ENCODE data around the gene FBXO42.

The FBXO42 gene

DNA sequence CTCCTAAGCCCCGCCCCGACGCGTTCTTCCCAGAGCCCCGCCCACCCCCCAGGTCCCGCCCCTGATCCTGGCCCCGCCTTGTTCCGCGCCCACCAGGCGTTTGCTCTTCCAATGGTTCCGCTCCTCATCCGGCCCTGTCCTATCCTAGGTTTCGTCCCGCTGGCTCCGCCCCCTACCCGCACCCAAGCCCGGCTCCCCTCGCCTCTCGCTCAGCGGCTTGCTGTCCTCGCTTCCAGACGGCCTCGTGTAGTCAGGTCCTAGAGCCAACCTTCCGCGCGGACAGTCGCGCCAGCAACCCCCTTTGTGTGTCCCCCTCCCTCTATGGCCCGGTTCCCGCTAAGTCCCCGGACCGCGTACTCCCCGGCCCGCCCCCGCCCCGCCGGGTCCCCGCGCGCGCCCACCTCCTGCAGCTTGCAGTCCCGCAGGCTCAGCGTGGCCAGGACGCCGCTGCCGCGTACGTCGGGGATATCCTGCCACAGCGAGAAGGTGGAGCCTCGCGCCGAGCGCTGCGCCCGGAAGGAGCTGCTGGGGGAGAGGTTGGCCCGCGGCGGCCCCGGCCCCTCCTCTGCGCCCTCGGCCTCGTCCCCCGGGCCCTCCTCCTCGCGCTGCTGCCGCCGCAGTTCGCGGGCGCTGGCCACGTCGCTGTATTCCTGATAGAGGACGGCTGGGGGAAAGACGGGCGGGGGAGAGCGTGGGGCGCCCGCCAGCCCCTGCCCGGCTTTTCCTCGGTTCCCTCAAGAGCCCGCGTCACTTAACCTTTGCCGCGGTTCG, 145.5 kb downstream of the FBXO42 start:
- H3K27me3 ChIP-seq (replicated peaks; ENCODE audit: control insufficient read depth, insufficient read depth, low read length, poor library complexity, severe bottlenecking) = no peaks in the 10 kb centered on the region
- H3K36me3 ChIP-seq (ENCODE audit: control insufficient read depth, insufficient read depth, low read length) = no peaks in the 10 kb centered on the region
- no peaks in the 10 kb centered on the region for H3K9me3 ChIP-seq (ENCODE audit: control insufficient read depth, low read length)
- peak overlapping the region; percentile 61 for H3K4me3 ChIP-seq (ENCODE audit: insufficient read depth, low read depth, low read length, poor library complexity, severe bottlenecking)
- peaks cover 11% of the 10 kb centered on the region for H3K4me1 ChIP-seq (ENCODE audit: control insufficient read depth, insufficient read depth, low read length, poor library complexity, severe bottlenecking)
- peak overlapping the region; percentile 80 for H3K27ac ChIP-seq (ENCODE audit: insufficient read depth, low read length, poor library complexity, severe bottlenecking)
- DNase-seq = peak; percentile 90 to 91 (median 90)

DNA sequence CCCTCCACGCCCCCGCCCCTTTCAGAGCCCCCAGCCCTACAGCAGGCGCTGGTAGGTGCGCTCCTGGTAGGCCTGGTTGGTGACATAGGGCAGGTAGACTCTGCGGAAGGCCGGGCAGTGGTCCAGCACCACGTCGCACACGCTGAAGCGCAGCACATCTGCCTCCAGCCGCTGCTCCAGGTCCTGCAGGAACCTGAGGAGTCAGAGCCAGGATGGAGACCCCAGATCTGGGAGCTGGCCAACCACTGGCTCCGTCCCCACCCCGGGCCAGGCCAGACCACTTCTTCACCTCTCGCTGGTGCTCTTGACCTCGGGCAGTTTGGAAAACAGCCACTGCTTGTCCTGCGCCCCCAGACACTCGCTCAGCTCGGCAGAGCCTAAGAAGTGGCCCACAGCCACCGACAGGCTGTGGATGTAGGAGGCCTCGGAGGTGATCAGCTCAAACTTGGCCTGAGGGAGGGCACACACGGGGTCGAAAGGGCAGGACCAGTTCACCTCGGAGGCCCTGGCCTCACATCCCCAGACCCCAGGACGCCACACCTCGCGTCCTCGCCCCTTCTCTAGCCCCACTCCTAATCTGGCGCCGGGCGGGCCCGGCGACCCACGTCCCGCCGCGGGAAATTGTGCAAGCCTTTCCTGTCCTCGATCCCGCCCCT, 146.3 kb downstream of the FBXO42 start:
- H3K27me3 ChIP-seq (replicated peaks; ENCODE audit: control insufficient read depth, insufficient read depth, low read length, poor library complexity, severe bottlenecking) = no peaks in the 10 kb centered on the region
- H3K27ac ChIP-seq (ENCODE audit: insufficient read depth, low read length, poor library complexity, severe bottlenecking) = peak overlapping the region; percentile 80
- H3K36me3 ChIP-seq (ENCODE audit: control insufficient read depth, insufficient read depth, low read length) = no peaks in the 10 kb centered on the region
- no peak for DNase-seq
- H3K9me3 ChIP-seq (ENCODE audit: control insufficient read depth, low read length) = no peaks in the 10 kb centered on the region
- peaks cover 11% of the 10 kb centered on the region for H3K4me1 ChIP-seq (ENCODE audit: control insufficient read depth, insufficient read depth, low read length, poor library complexity, severe bottlenecking)
- peak overlapping the region; percentile 52 for H3K4me3 ChIP-seq (ENCODE audit: insufficient read depth, low read depth, low read length, poor library complexity, severe bottlenecking)

- Histone ChIP-seq H3K4me1 (ENCODE audit: control insufficient read depth, insufficient read depth, low read length, poor library complexity, severe bottlenecking) (peaks cover 11% of the 10 kb centered on the region), H3K27me3 (replicated peaks; ENCODE audit: control insufficient read depth, insufficient read depth, low read length, poor library complexity, severe bottlenecking) (no peaks in the 10 kb centered on the region), H3K4me3 (ENCODE audit: insufficient read depth, low read depth, low read length, poor library complexity, severe bottlenecking) (no peak overlapping the region), H3K9me3 (ENCODE audit: control insufficient read depth, low read length) (no peaks in the 10 kb centered on the region), H3K27ac (ENCODE audit: insufficient read depth, low read length, poor library complexity, severe bottlenecking) (peak overlapping the region; percentile 25), H3K36me3 (ENCODE audit: control insufficient read depth, insufficient read depth, low read length) (no peaks in the 10 kb centered on the region)
- DNase-seq = no peak
These were observed 147.0 kb downstream of the FBXO42 start for GRCh38 chr1:16205334-16205671.

- Histone ChIP-seq H3K4me1 (ENCODE audit: control insufficient read depth, insufficient read depth, low read length, poor library complexity, severe bottlenecking) (peaks cover 11% of the 10 kb centered on the region), H3K27me3 (replicated peaks; ENCODE audit: control insufficient read depth, insufficient read depth, low read length, poor library complexity, severe bottlenecking) (no peaks in the 10 kb centered on the region), H3K4me3 (ENCODE audit: insufficient read depth, low read depth, low read length, poor library complexity, severe bottlenecking) (no peak overlapping the region), H3K9me3 (ENCODE audit: control insufficient read depth, low read length) (no peaks in the 10 kb centered on the region), H3K27ac (ENCODE audit: insufficient read depth, low read length, poor library complexity, severe bottlenecking) (no peak overlapping the region), H3K36me3 (ENCODE audit: control insufficient read depth, insufficient read depth, low read length) (no peaks in the 10 kb centered on the region)
- DNase-seq = no peak
These were observed 147.5 kb downstream of the FBXO42 start for GRCh38 chr1:16204634-16205333.

DNA sequence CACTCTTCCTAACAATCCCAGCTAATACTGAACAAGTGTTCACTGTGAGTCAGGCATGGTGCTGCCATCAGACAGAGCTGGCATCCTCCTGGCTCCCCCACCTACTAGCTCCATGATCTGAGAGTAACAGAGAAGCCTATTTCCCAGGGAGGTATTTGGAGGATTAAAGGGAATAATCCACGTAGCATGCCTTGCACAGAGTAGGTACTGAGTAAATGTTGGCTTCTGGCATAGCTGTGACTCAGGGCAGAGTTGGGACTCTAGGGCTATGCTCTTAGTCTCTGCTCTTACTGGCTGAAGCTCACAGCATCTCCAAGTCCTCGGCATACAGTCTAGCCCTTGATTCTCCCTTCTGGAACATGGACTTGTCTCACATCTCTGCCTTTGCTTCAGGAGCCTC, 148.1 kb downstream of the FBXO42 start:
- Histone ChIP-seq H3K27ac (ENCODE audit: insufficient read depth, low read length, poor library complexity, severe bottlenecking) (no peak overlapping the region), H3K4me1 (ENCODE audit: control insufficient read depth, insufficient read depth, low read length, poor library complexity, severe bottlenecking) (peaks cover 11% of the 10 kb centered on the region), H3K36me3 (ENCODE audit: control insufficient read depth, insufficient read depth, low read length) (no peaks in the 10 kb centered on the region), H3K9me3 (ENCODE audit: control insufficient read depth, low read length) (no peaks in the 10 kb centered on the region), H3K4me3 (ENCODE audit: insufficient read depth, low read depth, low read length, poor library complexity, severe bottlenecking) (no peak overlapping the region), H3K27me3 (replicated peaks; ENCODE audit: control insufficient read depth, insufficient read depth, low read length, poor library complexity, severe bottlenecking) (no peaks in the 10 kb centered on the region)
- no peak for DNase-seq

GRCh38 chr1:16203550-16203949, 148.7 kb downstream of the FBXO42 start:
- H3K4me1 ChIP-seq (ENCODE audit: control insufficient read depth, insufficient read depth, low read length, poor library complexity, severe bottlenecking) = peaks cover 11% of the 10 kb centered on the region
- no peak overlapping the region for H3K4me3 ChIP-seq (ENCODE audit: insufficient read depth, low read depth, low read length, poor library complexity, severe bottlenecking)
- DNase-seq = no peak
- H3K9me3 ChIP-seq (ENCODE audit: control insufficient read depth, low read length) = no peaks in the 10 kb centered on the region
- no peak overlapping the region for H3K27ac ChIP-seq (ENCODE audit: insufficient read depth, low read length, poor library complexity, severe bottlenecking)
- H3K36me3 ChIP-seq (ENCODE audit: control insufficient read depth, insufficient read depth, low read length) = no peaks in the 10 kb centered on the region
- no peaks in the 10 kb centered on the region for H3K27me3 ChIP-seq (replicated peaks; ENCODE audit: control insufficient read depth, insufficient read depth, low read length, poor library complexity, severe bottlenecking)

DNA sequence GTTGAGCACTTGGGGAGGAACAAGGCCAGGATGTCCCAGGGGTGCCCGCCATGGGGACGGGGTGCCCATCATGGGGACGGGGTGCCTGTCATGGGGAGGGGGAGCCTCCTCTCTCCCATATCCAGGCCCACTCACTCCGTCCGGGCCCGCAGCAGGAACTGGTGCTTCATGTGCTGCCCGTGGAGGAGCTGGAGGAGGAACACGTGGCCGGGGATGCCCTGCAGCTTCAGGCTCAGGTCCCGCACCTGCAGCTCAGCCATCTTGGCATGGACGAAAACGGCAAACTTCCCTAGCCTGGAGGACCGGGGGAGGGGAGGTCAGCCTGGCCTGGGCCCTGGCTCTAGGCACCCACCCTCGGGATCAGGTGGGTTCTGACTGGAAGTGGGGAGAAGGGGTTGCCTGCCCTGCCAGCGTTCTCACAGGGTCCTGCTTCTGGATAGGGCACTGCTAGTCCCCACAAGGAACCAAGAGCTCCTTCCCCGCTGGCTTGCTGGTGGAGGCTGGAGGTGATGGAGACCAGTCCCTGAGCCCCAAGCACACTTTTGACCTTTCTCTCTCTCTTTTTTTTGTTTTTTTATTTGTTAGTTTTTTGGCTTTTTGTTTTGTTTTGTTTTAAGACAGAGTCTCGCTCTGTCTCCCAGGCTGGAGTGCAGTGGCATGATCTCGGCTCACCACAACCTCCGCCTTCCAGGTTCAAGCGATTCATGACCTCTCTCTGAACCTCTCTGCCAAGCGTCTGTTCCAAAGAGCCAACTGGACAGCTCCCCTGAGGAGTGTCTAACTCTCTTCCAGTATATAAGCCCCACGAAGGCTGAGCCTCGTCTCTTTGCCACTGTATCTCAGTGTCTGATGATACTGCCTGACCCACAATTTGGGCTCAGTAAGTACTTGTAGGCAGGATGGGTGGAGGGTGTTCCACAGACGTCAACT, 149.7 kb downstream of the FBXO42 start:
- H3K27me3 ChIP-seq (replicated peaks; ENCODE audit: control insufficient read depth, insufficient read depth, low read length, poor library complexity, severe bottlenecking) = no peaks in the 10 kb centered on the region
- H3K36me3 ChIP-seq (ENCODE audit: control insufficient read depth, insufficient read depth, low read length) = no peaks in the 10 kb centered on the region
- no peak for DNase-seq
- no peaks in the 10 kb centered on the region for H3K9me3 ChIP-seq (ENCODE audit: control insufficient read depth, low read length)
- H3K27ac ChIP-seq (ENCODE audit: insufficient read depth, low read length, poor library complexity, severe bottlenecking) = no peak overlapping the region
- H3K4me1 ChIP-seq (ENCODE audit: control insufficient read depth, insufficient read depth, low read length, poor library complexity, severe bottlenecking) = peaks cover 11% of the 10 kb centered on the region
- no peak overlapping the region for H3K4me3 ChIP-seq (ENCODE audit: insufficient read depth, low read depth, low read length, poor library complexity, severe bottlenecking)

- no peak overlapping the region for H3K4me3 ChIP-seq (ENCODE audit: insufficient read depth, low read depth, low read length, poor library complexity, severe bottlenecking)
- no peak for DNase-seq
- H3K9me3 ChIP-seq (ENCODE audit: control insufficient read depth, low read length) = no peaks in the 10 kb centered on the region
- no peaks in the 10 kb centered on the region for H3K36me3 ChIP-seq (ENCODE audit: control insufficient read depth, insufficient read depth, low read length)
- no peaks in the 10 kb centered on the region for H3K4me1 ChIP-seq (ENCODE audit: control insufficient read depth, insufficient read depth, low read length, poor library complexity, severe bottlenecking)
- H3K27ac ChIP-seq (ENCODE audit: insufficient read depth, low read length, poor library complexity, severe bottlenecking) = no peak overlapping the region
- H3K27me3 ChIP-seq (replicated peaks; ENCODE audit: control insufficient read depth, insufficient read depth, low read length, poor library complexity, severe bottlenecking) = no peaks in the 10 kb centered on the region
These were observed 152.6 kb downstream of the FBXO42 start for GRCh38 chr1:16199700-16200099.

- no peak for DNase-seq
- no peak overlapping the region for H3K27ac ChIP-seq (ENCODE audit: insufficient read depth, low read length, poor library complexity, severe bottlenecking)
- no peaks in the 10 kb centered on the region for H3K27me3 ChIP-seq (replicated peaks; ENCODE audit: control insufficient read depth, insufficient read depth, low read length, poor library complexity, severe bottlenecking)
- H3K4me1 ChIP-seq (ENCODE audit: control insufficient read depth, insufficient read depth, low read length, poor library complexity, severe bottlenecking) = no peaks in the 10 kb centered on the region
- no peaks in the 10 kb centered on the region for H3K9me3 ChIP-seq (ENCODE audit: control insufficient read depth, low read length)
- H3K36me3 ChIP-seq (ENCODE audit: control insufficient read depth, insufficient read depth, low read length) = no peaks in the 10 kb centered on the region
- H3K4me3 ChIP-seq (ENCODE audit: insufficient read depth, low read depth, low read length, poor library complexity, severe bottlenecking) = no peak overlapping the region
These were observed 153.2 kb downstream of the FBXO42 start for GRCh38 chr1:16199157-16199501.
